HepG2 (cell line): ENCODE data around the gene TREH. TPM values are rescaled to one million over a fixed set of nuclear protein-coding genes. Genes with fewer than 3 reads are reported as not detected.

Experiments
- DR1 ChIP-seq: sonication (generic); formaldehyde crosslinking; IDR thresholded peaks from 2 replicates; pipeline ENCODE4 v1.8.0; 2021; ENCODE audit warnings: mild to moderate bottlenecking, missing genetic modification reagents, inconsistent platforms
- GABPA ChIP-seq, 2 experiments: IDR thresholded peaks; 2 replicates each; pipeline ENCODE4 v1.6.1; 2011 to 2016; ENCODE audit warnings: low read depth in 2 of 2, low read length in 1 of 2, missing biosample characterization in 1 of 2, missing genetic modification characterization in 1 of 2
- KAT2B ChIP-seq: fragments of 150-350 bp; IDR thresholded peaks from 2 replicates; pipeline ENCODE4 v1.6.1; 2014; ENCODE audit warnings: low read depth, low read length, borderline replicate concordance
- KDM3A ChIP-seq: IDR thresholded peaks from 2 replicates; pipeline ENCODE4 v1.6.1; 2018; ENCODE audit warnings: low read depth, missing compliant biosample characterization
- KMT2A ChIP-seq: sonication (generic); formaldehyde crosslinking; IDR thresholded peaks from 2 replicates; pipeline ENCODE4 v1.4.0; 2020; ENCODE audit warnings: missing genetic modification reagents
- NCOR1 ChIP-seq: fragments of 200-600 bp; sonication (generic); IDR thresholded peaks from 2 replicates; pipeline ENCODE4 v1.7.0; 2017; ENCODE audit warnings: antibody characterized with exemption, low read length, borderline replicate concordance
- POLR2AphosphoS5 ChIP-seq: IDR thresholded peaks from 2 replicates; pipeline ENCODE4 v1.6.1; 2012; ENCODE audit warnings: low read depth, low read length
- SMAD9 ChIP-seq: sonication (generic); formaldehyde crosslinking; IDR thresholded peaks from 2 replicates; pipeline ENCODE4 v1.5.1; 2020; ENCODE audit warnings: mild to moderate bottlenecking, missing genetic modification reagents
- SOX6 ChIP-seq, 2 experiments: fragments of 450-650 bp in 1 of 2; sonication (generic) in 1 of 2; formaldehyde crosslinking in 1 of 2; IDR thresholded peaks; 2 replicates each; pipeline versions ENCODE4 v1.4.0 to v1.6.1; 2017 to 2020; ENCODE audit warnings: antibody characterized with exemption in 1 of 2, mild to moderate bottlenecking in 1 of 2, missing genetic modification reagents in 1 of 2
- ZKSCAN8 ChIP-seq: IDR thresholded peaks from 2 replicates; pipeline ENCODE4 v1.6.1; 2016; ENCODE audit warnings: borderline replicate concordance, missing genetic modification reagents, missing compliant biosample characterization
- ZNF180 ChIP-seq: sonication (generic); formaldehyde crosslinking; IDR thresholded peaks from 2 replicates; pipeline ENCODE4 v1.4.0; 2020; ENCODE audit warnings: low read depth, missing genetic modification reagents, borderline replicate concordance
- ZNF251 ChIP-seq: sonication (generic); formaldehyde crosslinking; IDR thresholded peaks from 2 replicates; pipeline ENCODE4 v1.9.0; 2021; ENCODE audit warnings: mild to moderate bottlenecking, missing genetic modification reagents
- ZNF333 ChIP-seq: sonication (generic); formaldehyde crosslinking; IDR thresholded peaks from 2 replicates; pipeline ENCODE4 v1.4.0; 2020; ENCODE audit warnings: mild to moderate bottlenecking, missing genetic modification reagents, borderline replicate concordance
- ZNF33A ChIP-seq: sonication (generic); formaldehyde crosslinking; IDR thresholded peaks from 2 replicates; pipeline ENCODE4 v1.5.1; 2020; ENCODE audit warnings: missing genetic modification reagents, mild to moderate bottlenecking, moderate library complexity, borderline replicate concordance
- ZNF354B ChIP-seq: sonication (generic); formaldehyde crosslinking; IDR thresholded peaks from 2 replicates; pipeline ENCODE4 v1.8.0; 2022; ENCODE audit warnings: mild to moderate bottlenecking, missing genetic modification reagents
- ZNF567 ChIP-seq: sonication (generic); formaldehyde crosslinking; IDR thresholded peaks from 2 replicates; pipeline ENCODE4 v1.8.1; 2023; ENCODE audit warnings: mild to moderate bottlenecking, missing genetic modification reagents, borderline replicate concordance
- polyA plus RNA-seq, 8 experiments: library from polyadenylated mRNA; depleted of rRNA in 3 of 8; stranded (reverse) in 7 of 8; unstranded in 1 of 8; fragments of >200 nt; fragmentation: Illumina TruSeq in 4 of 8; extraction: Trizol in 4 of 8; gene quantifications; 2 replicates each; pipeline versions ENCODE4 v1.2.1 to v1.2.3, GENCODE V29; 2011 to 2016; ENCODE audit warnings: low read depth in 4 of 8, missing spikeins in 1 of 8, mixed read lengths in 1 of 8; ENCODE audit not compliant: insufficient read depth in 1 of 8
- total RNA-seq, 5 experiments: library from RNA; depleted of rRNA; stranded (reverse); fragments of >200 nt; fragmentation: Illumina TruSeq; extraction: Trizol; gene quantifications; 2 replicates each; pipeline ENCODE4 v1.2.3, GENCODE V29; 2016; ENCODE audit warnings: low read depth in 1 of 5
- TF ChIP-seq, protein P1 (sequence below): sonication (generic); formaldehyde crosslinking; IDR thresholded peaks from 2 replicates; pipeline ENCODE4 v1.5.0; 2020; ENCODE audit warnings: missing genetic modification reagents
- TF ChIP-seq, protein P2 (sequence below): sonication (generic); formaldehyde crosslinking; IDR thresholded peaks from 2 replicates; pipeline ENCODE4 v1.4.0; 2020; ENCODE audit warnings: missing genetic modification reagents
- TF ChIP-seq, protein P3 (sequence below): sonication (generic); formaldehyde crosslinking; IDR thresholded peaks from 2 replicates; pipeline ENCODE4 v1.4.0; 2020; ENCODE audit warnings: missing genetic modification reagents
- TF ChIP-seq, protein P4 (sequence below): sonication (generic); formaldehyde crosslinking; IDR thresholded peaks from 2 replicates; pipeline ENCODE4 v1.4.0; 2020; ENCODE audit warnings: missing genetic modification reagents
- TF ChIP-seq, protein P5 (sequence below): sonication (generic); formaldehyde crosslinking; IDR thresholded peaks from 2 replicates; pipeline ENCODE4 v1.4.0; 2020; ENCODE audit warnings: low read depth, mild to moderate bottlenecking, missing genetic modification reagents

TREH gene
- total and polyA plus RNA-seq, 2 of the 13 experiments (the other 11 are each of a cell fraction or from before 2014, with no cell fraction given) = 0.53 to 0.86 TPM

- TF ChIP-seq, protein P1, sequence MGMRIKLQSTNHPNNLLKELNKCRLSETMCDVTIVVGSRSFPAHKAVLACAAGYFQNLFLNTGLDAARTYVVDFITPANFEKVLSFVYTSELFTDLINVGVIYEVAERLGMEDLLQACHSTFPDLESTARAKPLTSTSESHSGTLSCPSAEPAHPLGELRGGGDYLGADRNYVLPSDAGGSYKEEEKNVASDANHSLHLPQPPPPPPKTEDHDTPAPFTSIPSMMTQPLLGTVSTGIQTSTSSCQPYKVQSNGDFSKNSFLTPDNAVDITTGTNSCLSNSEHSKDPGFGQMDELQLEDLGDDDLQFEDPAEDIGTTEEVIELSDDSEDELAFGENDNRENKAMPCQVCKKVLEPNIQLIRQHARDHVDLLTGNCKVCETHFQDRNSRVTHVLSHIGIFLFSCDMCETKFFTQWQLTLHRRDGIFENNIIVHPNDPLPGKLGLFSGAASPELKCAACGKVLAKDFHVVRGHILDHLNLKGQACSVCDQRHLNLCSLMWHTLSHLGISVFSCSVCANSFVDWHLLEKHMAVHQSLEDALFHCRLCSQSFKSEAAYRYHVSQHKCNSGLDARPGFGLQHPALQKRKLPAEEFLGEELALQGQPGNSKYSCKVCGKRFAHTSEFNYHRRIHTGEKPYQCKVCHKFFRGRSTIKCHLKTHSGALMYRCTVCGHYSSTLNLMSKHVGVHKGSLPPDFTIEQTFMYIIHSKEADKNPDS (CRISPR knock-in tag) = no peak
- TF ChIP-seq NCOR1 (no peak), SMAD9 (CRISPR knock-in tag) (peak; percentile 12; the same call in 1 of the 2 replicates), ZNF180 (CRISPR knock-in tag) (no peak), POLR2AphosphoS5 (no peak), KMT2A (CRISPR knock-in tag) (peak; percentile 47; the same call in 1 of the 2 replicates), KAT2B (no peak), ZNF251 (CRISPR knock-in tag) (no peak), KDM3A (CRISPR knock-in tag) (peak; percentile 67; the same call in 1 of the 2 replicates), ZNF354B (peak; percentile 75; the same call in 1 of the 2 replicates), ZNF567 (CRISPR knock-in tag) (0 out of 2 replicates have a peak, but pooled peaks have one; percentile 68), SOX6 (IDR thresholded peaks at IDR 0.05) (no peak), SOX6 (CRISPR knock-in tag; IDR thresholded peaks at IDR 0.05) (peak; percentile 73), ZNF33A (CRISPR knock-in tag) (no peak), ZKSCAN8 (CRISPR knock-in tag) (peak; percentile 41; the same call in 1 of the 2 replicates), GABPA (IDR thresholded peaks at IDR 0.05; ENCODE audit: low read depth, low read length) (no peak), GABPA (CRISPR knock-in tag; IDR thresholded peaks at IDR 0.05; ENCODE audit: low read depth) (peak; percentile 51; the same call in 1 of the 2 replicates), ZNF333 (CRISPR knock-in tag) (no peak; the same call in 1 of the 2 replicates), DR1 (CRISPR knock-in tag) (no peak)
- TF ChIP-seq, protein P2, sequence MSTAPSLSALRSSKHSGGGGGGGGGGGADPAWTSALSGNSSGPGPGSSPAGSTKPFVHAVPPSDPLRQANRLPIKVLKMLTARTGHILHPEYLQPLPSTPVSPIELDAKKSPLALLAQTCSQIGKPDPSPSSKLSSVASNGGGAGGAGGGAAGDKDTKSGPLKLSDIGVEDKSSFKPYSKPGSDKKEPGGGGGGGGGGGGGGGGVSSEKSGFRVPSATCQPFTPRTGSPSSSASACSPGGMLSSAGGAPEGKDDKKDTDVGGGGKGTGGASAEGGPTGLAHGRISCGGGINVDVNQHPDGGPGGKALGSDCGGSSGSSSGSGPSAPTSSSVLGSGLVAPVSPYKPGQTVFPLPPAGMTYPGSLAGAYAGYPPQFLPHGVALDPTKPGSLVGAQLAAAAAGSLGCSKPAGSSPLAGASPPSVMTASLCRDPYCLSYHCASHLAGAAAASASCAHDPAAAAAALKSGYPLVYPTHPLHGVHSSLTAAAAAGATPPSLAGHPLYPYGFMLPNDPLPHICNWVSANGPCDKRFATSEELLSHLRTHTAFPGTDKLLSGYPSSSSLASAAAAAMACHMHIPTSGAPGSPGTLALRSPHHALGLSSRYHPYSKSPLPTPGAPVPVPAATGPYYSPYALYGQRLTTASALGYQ = no peak
- TF ChIP-seq, protein P3, sequence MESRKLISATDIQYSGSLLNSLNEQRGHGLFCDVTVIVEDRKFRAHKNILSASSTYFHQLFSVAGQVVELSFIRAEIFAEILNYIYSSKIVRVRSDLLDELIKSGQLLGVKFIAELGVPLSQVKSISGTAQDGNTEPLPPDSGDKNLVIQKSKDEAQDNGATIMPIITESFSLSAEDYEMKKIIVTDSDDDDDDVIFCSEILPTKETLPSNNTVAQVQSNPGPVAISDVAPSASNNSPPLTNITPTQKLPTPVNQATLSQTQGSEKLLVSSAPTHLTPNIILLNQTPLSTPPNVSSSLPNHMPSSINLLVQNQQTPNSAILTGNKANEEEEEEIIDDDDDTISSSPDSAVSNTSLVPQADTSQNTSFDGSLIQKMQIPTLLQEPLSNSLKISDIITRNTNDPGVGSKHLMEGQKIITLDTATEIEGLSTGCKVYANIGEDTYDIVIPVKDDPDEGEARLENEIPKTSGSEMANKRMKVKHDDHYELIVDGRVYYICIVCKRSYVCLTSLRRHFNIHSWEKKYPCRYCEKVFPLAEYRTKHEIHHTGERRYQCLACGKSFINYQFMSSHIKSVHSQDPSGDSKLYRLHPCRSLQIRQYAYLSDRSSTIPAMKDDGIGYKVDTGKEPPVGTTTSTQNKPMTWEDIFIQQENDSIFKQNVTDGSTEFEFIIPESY (CRISPR knock-in tag) = peak; percentile 75
- TF ChIP-seq, protein P4, sequence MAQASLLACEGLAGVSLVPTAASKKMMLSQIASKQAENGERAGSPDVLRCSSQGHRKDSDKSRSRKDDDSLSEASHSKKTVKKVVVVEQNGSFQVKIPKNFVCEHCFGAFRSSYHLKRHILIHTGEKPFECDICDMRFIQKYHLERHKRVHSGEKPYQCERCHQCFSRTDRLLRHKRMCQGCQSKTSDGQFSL = no peak; the same call in 1 of the 2 replicates
- TF ChIP-seq, protein P5, sequence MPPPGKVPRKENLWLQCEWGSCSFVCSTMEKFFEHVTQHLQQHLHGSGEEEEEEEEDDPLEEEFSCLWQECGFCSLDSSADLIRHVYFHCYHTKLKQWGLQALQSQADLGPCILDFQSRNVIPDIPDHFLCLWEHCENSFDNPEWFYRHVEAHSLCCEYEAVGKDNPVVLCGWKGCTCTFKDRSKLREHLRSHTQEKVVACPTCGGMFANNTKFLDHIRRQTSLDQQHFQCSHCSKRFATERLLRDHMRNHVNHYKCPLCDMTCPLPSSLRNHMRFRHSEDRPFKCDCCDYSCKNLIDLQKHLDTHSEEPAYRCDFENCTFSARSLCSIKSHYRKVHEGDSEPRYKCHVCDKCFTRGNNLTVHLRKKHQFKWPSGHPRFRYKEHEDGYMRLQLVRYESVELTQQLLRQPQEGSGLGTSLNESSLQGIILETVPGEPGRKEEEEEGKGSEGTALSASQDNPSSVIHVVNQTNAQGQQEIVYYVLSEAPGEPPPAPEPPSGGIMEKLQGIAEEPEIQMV (CRISPR knock-in tag) = no peak
These were observed 10.6 kb upstream of the TREH start (continued) for GRCh38 chr11:118689852-118690552.
